Measurements from ENCODE around the gene RGS12. TPM values are rescaled to one million over a fixed set of nuclear protein-coding genes. Genes with fewer than 3 reads are reported as not detected.

RGS12 gene
- total and polyA plus RNA-seq, 2 of the 8 experiments (the other 6 are each of a cell fraction or from before 2014, with no cell fraction given) = 6.0 to 16.4 TPM

GRCh38 chr4:3314706-3315260 is 22.0 kb downstream of the RGS12 start:
- Histone ChIP-seq H3K9ac (replicated peaks in 1 of 4; ENCODE audit: extremely low read depth in 1 of 4, low read depth in 3 of 4, low read length in 3 of 4) (no peak overlapping the region), H2AFZ (ENCODE audit: low read length) (no peak overlapping the region), H3K36me3 (ENCODE audit: control insufficient read depth in 2 of 4, insufficient read depth in 4 of 4, low read length in 3 of 4) (no peaks in the 10 kb centered on the region; a peak in 1 of 8 replicates), H2BK20ac (ENCODE audit: low read length) (no peak overlapping the region), H4K20me1 (replicated peaks in 1 of 2; ENCODE audit: control insufficient read depth in 1 of 2, insufficient read depth in 2 of 2, low read length in 2 of 2) (peaks cover 9 to 12% of the 10 kb centered on the region in 2 experiments), H3K4me1 (replicated peaks in 1 of 4; ENCODE audit: control insufficient read depth in 3 of 4, insufficient read depth in 4 of 4, low read length in 3 of 4) (peaks cover 0 to 3% (median 0%) of the 10 kb centered on the region in 4 experiments; a peak in 1 of 7 replicates), H3K23ac (ENCODE audit: insufficient read length) (no peak overlapping the region), H3K14ac (ENCODE audit: insufficient read length) (no peak overlapping the region), H3K4me2 (ENCODE audit: insufficient read depth in 1 of 2, low read depth in 2 of 2, low read length in 2 of 2) (no peak overlapping the region), H3K79me2 (ENCODE audit: control insufficient read depth in 1 of 2, insufficient read depth in 2 of 2, low read length in 2 of 2) (no peaks in the 10 kb centered on the region; a peak in 1 of 4 replicates), H2BK12ac (ENCODE audit: low read depth, low read length) (no peak overlapping the region), H3K23me2 (ENCODE audit: low read depth, low read length) (no peaks in the 10 kb centered on the region), H2BK5ac (ENCODE audit: low read depth, low read length) (no peak overlapping the region), H3K56ac (replicated peaks; ENCODE audit: insufficient read length, low read depth, low read length) (no peak overlapping the region), H3K4ac (replicated peaks; ENCODE audit: insufficient read length, low read depth, low read length) (no peak overlapping the region), H2BK15ac (ENCODE audit: low read length) (no peak overlapping the region), H3K79me1 (ENCODE audit: low read depth, low read length) (peaks cover 11% of the 10 kb centered on the region), H3K9me3 (ENCODE audit: insufficient read depth in 2 of 2, low read depth in 1 of 2, low read length in 1 of 2) (no peaks in the 10 kb centered on the region), H3K27me3 (replicated peaks in 1 of 4; ENCODE audit: control insufficient read depth in 3 of 4, extremely low read depth in 1 of 4, insufficient read depth in 3 of 4, low read length in 3 of 4) (no peaks in the 10 kb centered on the region), H3K27ac (ENCODE audit: low read depth, low read length) (no peak overlapping the region), H3K18ac (ENCODE audit: extremely low read depth, low read length) (no peak overlapping the region), H2BK120ac (replicated peaks; ENCODE audit: low read depth, low read length) (no peak overlapping the region), H4K5ac (ENCODE audit: insufficient read length, low read depth, low read length) (no peak overlapping the region), H3K4me3 (ENCODE audit: extremely low read depth in 1 of 4, insufficient read depth in 2 of 4, low read depth in 3 of 4, low read length in 4 of 4) (no peak overlapping the region), H4K91ac (replicated peaks; ENCODE audit: insufficient read length, low read length) (no peak overlapping the region), H4K8ac (ENCODE audit: extremely low read depth, insufficient read depth, low read length) (no peak overlapping the region), H2AK5ac (ENCODE audit: low read depth, low read length) (no peak overlapping the region)
- ChIA-PET CTCF (ENCODE audit: partially characterized antibody) (interaction anchor here (0.8 to 11.1 kb wide), 5 partner anchors 12 to 137 kb away, joined by 3 to 124 read pairs (median 4); no protein-coding TSS in a partner anchor), POLR2A (ENCODE audit: partially characterized antibody) (no interaction called here)
- DNase-seq (ENCODE audit: low read depth in 1 of 2, low spot score in 2 of 2) = no peak
- no peak for TF ChIP-seq GTF2F1 (IDR thresholded peaks at IDR 0.05; ENCODE audit: borderline replicate concordance, low read depth, low read length)
- TF ChIP-seq KDM1A (IDR thresholded peaks at IDR 0.05; ENCODE audit: borderline replicate concordance, low read length) = no peak
- FAIRE-seq = no peak
- WGBS, 2 experiments (ENCODE audit: extremely low coverage in 1 of 2, insufficient coverage in 1 of 2, insufficient read length in 1 of 2, insufficient replicate concordance in 2 of 2, low coverage in 1 of 2, low lambda C conversion rate in 2 of 2, missing lambda C conversion rate in 1 of 2) = 95% methylated on average over 13 of the region's 13 CpGs; no CpG with 5 or more reads in 1 of the 2 experiments

Data from H1 (cell line).